Inflammatory macrophage (primary cell): ENCODE data around the gene ITIH5.

ENCODE experiments used
- DNase-seq, 2 donors: peaks; one replicate each; pipeline ENCODE4 v3.0.0-alpha.2; 2020 to 2022

Gene ITIH5

DNA sequence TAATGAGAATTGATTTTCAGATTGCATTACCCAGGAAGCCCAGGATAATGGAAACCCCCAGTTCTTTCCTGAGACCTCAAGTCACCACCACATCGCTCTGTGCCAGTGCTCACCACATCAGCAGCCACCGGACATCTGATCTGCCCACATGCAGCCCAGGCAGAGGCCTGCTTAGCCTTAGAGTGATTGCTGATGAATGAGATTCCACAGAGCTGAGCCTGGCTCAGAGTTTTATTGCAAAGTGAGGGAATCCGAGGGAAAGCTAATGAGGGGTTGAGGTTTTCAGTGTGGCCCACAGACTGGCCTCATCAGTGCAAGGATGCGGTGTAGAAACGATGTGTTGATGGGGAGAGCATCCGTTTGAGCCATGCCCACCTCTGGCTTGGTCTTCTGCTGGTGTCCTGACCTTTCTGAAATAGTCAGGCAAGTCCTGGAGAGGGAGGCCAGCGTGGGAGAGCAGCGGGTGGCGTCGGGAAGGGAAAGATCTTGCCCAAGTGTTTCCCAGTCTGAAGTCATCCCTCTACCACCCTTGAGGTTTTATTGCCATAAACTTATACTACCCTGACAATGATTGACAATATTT, 120.3 kb downstream of the ITIH5 start:
- no peak for DNase-seq

DNA sequence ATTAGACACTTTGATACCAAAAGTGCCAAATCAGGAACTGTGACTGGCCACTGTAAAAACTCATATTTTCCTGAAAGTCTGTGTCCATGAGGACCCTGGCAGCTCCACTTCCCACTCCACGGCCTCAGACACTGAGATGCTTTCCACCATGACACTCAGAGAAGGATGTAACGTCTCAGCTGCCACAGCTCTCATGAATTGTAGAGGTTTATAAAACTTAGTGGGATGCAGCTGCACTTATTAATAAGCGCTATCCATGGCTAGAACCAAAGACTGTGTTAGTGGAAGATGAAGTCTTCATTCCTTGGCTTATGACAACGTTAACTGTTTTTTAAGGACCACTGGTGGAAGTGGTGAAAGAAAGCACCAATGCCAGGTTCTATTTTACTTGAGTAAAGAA, 121.0 kb downstream of the ITIH5 start:
- DNase-seq, result no peak

GRCh38 chr10:7545261-7545660, 121.5 kb downstream of the ITIH5 start:
- DNase-seq, result no peak

DNA sequence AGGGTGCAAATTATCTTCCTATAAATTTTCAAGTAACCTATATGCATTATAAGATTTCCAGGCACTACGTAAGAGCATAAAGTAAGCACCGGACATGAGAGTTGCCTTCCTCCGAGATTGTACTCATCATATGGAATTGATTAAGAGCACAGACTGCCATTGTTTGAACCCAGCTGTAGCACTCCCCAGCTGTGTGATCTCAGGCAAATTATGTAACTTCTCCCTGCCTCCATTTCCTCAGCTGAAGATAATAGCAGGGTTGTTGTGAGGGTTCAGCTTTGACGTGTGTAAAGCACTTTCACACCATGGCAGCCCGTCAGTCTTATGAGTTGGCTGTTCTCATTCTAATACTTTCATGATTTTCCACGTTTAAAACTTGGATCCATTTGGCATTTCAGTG, 122.6 kb downstream of the ITIH5 start:
- DNase-seq, result no peak

DNA sequence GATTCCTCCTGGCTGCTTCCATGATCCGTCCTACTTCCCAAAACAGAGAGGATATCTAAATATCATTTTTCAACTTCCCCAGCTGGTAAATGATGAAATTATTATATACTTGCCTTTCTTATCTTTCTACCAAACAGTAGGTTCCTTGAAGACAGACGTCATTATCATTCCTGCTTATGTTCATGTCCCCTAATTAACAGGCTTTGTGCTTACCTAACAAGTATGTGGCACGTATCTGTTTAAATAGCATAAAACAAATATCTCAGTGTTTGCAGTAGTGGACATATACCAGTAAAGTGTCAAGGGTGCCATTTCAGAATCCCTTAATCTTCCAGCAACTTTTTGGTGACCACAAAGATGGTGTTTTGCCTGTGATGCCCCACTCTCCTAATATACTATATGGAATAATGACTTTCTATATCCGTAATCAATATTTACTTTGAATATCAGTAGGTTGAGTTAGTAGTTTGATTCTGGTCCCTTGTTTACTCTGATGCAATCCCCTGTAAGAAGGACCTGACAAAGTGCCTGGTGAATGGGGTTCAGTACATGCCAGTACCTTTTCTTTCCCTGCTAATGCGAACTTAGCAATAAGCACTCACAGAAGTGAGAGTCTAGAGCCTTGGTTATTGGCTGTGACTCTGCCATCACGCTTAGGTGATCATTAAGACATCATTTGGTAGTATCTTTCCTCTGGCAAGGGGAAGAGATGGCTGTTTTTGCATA, 124.4 kb downstream of the ITIH5 start:
- no peak for DNase-seq

DNA sequence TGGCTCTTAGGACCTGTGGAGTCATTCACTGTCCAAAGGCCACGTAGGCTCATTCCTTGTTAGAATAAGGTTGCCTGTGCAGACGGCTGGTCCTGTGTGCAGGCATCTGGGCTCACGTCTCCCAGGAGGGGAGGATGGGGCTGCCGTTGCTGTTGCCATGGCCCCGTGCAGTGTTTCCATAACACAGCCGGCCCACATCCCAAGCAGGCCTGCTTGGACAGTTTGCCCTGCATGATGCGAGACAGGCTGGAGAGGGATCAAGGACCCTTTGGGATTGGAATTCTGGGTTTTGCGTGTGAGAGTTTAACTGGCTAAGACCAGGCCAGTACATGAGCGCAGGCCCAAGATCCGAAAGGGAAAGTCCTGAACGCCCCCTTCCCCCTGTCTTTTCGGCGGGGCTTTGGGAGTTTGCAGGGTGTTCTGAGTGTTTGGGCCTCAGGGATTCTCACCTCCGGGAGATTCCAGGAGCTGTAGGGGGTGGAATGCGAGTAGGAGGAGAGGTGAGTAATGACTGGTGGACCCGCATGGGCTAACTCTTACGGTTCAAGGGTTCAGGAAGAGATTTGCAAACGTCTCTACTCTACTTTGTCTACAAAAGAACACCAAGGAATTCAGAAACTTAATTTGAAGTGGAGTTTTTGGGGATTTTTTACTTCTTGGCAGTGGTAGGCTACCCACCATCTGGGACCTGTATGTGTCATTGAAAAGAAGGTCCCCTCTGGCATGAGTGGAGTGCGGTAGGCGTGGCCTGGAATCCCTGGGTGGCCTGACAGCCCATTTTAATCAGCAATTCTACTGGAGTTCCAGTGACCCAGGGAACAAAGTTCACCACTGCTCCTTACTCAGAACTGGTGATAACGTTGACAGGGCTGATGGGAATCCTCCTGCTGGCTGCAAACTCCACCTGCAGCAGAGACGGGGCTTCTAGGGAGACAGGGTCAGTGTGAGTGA, 125.4 kb downstream of the ITIH5 start:
- DNase-seq, result no peak

GRCh38 chr10:7538970-7539654, 127.7 kb downstream of the ITIH5 start:
- no peak for DNase-seq

GRCh38 chr10:7537126-7537525, 129.6 kb downstream of the ITIH5 start:
- no peak for DNase-seq

GRCh38 chr10:7534480-7534852, 132.3 kb downstream of the ITIH5 start:
- no peak for DNase-seq

DNA sequence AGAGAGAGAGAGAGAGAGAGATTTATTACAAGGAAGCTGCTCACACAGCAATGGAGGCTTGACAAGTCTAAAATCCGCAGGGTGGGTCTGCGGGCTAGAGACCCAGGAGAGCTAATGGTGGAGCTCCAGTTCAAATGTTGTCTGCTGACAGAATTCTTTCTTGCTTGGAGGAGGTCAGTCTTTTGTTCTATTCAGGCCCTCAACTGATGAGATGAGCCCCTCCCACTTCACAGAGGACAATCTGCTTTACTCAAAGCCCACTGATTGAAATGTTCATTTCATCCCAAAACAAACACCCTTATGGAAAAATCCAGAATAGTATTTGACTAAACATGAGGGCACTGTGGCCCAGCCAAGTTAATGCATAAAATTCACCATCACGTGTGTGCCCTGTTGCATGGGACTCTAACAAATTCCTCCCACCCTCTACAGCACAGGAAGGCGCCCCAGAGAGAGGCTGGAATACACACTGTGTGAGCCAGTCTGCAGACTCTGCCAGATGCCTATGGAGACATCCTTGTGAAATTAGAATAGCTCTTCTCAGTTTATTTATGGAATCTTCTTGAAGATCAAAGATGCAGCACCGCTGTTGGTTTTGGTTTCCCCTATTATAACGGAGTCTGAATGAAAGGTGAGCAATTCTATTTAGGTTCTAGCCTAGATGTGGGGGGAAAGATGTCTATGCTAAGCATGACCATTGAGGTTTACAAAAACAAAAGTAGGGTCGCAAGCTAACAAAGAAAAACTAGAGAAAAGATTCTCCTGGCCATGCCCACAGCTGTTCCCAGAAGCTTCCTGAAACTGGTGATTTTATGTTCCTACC, 132.9 kb downstream of the ITIH5 start:
- no peak for DNase-seq

DNA sequence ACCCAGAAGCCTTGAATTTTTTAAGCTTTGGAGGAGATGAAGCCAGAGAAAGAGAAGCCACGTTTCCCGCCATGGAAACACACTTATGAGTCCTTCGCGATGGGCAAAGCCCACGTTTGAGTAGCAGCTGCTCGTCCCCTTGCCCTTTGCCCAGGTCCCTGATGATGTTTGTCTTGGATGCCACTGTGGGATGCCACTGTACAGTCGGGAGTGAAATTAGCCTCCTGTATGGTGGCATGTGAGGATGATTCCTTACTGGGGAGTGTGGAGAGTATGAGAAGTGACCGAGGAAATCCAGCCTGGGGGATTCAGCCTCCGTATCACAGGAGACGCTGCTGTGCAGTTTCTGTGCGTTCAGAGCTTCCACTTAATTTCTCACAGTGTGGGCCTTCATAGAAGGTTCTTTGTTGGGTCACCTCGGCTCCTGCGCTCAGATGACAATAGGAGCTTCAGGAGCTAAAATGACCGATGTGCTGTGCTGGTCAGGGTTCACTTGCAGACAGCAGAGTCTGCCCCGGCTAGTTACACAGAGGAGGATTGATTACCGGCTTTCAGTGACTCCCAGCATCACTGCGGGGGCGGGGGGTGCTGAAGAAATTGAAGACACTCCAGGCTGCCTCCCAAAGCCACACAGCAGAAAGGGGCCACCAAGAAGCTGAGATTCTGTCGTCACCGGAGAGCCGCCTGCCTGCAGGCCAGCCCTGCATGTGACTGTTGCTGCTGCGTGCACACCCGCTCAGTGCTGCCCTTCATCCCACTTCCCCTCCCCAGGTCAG, 133.9 kb downstream of the ITIH5 start:
- DNase-seq, result no peak

DNA sequence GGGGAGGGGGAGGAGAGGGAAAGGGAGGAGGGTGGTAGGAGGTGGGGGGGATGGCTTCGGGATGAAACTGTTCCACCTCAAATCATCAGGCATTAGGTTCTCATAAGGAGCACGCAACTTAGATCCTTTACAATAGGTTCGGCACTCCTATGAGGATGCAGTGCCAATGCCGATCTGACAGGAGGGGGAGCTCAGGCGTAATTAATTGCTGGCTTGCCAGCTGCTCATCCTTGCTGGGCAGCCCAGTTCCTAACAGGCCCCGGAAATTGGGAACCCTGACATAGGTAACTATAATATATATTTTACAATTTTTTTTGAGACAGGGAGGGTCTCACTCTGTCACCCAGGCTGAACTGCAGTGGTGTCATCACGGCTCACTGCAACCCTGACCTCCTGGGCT, 137.1 kb downstream of the ITIH5 start:
- peak in 1 of 2 donors; percentile 2 for DNase-seq

GRCh38 chr10:7527468-7527867, 139.3 kb downstream of the ITIH5 start:
- no peak for DNase-seq

GRCh38 chr10:7526017-7526400, 140.8 kb downstream of the ITIH5 start:
- no peak for DNase-seq

GRCh38 chr10:7525314-7526016, 141.3 kb downstream of the ITIH5 start:
- DNase-seq, result peak; percentile 70 to 76

- no peak for DNase-seq
Measured at GRCh38 chr10:7523656-7524055, 143.1 kb downstream of the ITIH5 start.

DNA sequence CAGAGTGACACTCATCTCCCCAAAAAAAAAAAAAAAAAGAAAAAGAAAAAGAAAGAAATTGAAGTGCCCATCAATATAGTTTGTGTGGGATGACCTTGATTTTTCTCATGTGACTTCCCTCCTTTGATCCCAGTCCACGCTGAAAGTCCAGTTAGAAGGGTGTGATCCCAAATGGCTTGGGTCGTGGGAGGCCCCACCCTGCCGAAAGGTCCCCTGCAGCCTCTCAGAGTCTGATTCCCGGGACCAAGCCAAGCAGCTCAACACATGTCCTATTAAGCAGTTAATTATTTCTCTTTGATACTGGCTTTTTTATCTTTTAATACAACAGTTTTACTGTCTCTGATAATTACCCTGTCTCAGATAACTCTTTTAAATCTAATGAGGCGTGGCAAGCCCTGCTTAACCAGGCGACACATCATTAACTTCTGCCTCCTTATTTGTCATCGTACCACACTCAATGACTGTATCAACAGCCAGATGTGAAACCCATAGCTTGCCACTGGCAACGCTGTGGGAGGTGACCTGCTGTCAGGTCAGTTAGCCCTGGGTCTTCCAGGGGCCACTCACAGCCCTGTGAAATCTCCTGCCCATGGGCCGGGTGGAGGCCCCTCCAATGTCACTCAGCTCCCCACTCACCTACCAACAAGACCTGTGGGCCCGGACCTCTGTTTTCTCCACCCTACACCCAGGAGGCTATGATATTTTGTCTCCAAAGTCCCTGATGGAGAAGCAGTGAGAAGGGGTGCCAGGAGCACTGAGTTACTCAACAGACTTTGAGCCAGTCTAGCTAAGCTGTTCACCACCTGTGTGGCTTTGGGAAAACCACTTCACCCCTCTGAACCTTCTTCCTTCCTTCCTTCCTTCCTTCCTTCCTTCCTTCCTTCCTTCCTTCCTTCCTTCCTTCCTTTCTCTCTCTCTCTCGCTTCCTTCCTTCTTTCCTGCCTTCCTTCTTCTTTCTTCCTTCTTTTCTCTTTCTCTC, 146.0 kb downstream of the ITIH5 start:
- no peak for DNase-seq

GRCh38 chr10:7519351-7519750, 147.4 kb downstream of the ITIH5 start:
- DNase-seq, result no peak

DNA sequence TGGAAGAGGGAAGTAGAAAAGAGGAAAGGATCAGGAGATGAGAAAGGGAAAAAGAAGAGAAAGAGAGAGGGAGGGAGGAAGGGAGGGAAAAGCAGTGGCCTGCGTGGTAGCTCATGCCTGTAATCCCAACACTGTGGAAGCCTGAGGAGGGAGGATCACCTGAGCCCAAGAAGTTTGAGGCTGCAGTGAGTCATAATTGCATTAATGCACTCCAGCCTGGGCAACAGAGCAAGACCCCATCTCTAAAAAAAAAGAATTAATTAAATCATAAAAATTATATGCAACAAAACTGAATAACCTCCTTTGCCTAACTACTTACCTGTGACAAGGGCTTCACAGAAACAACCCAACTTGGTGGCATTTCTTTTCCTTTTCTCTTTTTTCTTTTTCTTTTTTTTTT, 148.1 kb downstream of the ITIH5 start:
- no peak for DNase-seq
